Panc1 (cell line): ENCODE measurements around the gene WHAMM. TPM values are rescaled to one million over a fixed set of nuclear protein-coding genes. Genes with fewer than 3 reads are reported as not detected.

Experiments used
- ATAC-seq: fragments of 200-7000 bp; cut with Tn5 transposase; 2 replicates; pipeline ENCODE4 v1.9.1; 2020; ENCODE audit warnings: mild to moderate bottlenecking, moderate library complexity
- BruUV-seq: library from RNA; stranded (reverse); fragments of 400-500 nt; replicated peaks from 2 replicates; lab custom pipeline; 2021; lab: Mats Ljungman, UMichigan
- CTCF ChIA-PET: fragments of 300-600 bp; sonication (Branson Sonifier 250); formaldehyde crosslinking; loops from one replicate; lab custom pipeline; 2022; ENCODE audit warnings: antibody characterized with exemption; lab: Charles Lee
- POLR2A ChIA-PET: fragments of 300-600 bp; sonication (Branson Sonifier 250); formaldehyde crosslinking; loops from one replicate; lab custom pipeline; 2022; ENCODE audit warnings: antibody characterized with exemption; lab: Charles Lee
- DNase-seq: peaks from one replicate; pipeline ENCODE4 v3.0.0-alpha.2; 2010; ENCODE audit warnings: low read depth, low spot score
- H3K27ac ChIP-seq: 2 replicates; pipeline ENCODE4 v1.5.1; 2011; ENCODE audit warnings: mild to moderate bottlenecking, low read length, inconsistent platforms
- H3K27me3 ChIP-seq: fragments of 200-500 bp; sonication (Bioruptor generic); 2 replicates; pipeline ENCODE4 v1.6.0; 2014; ENCODE audit warnings: low read length, inconsistent platforms; ENCODE audit not compliant: control insufficient read depth, insufficient read depth
- H3K36me3 ChIP-seq: fragments of 200-500 bp; sonication (Bioruptor generic); 2 replicates; pipeline ENCODE4 v1.5.1; 2014; ENCODE audit warnings: inconsistent platforms, mild to moderate bottlenecking, low read length, moderate library complexity; ENCODE audit not compliant: control insufficient read depth, insufficient read depth
- H3K4me1 ChIP-seq: 2 replicates; pipeline ENCODE4 v1.5.1; 2011; ENCODE audit warnings: inconsistent platforms, mild to moderate bottlenecking, low read length, moderate library complexity; ENCODE audit not compliant: control insufficient read depth, insufficient read depth
- H3K4me3 ChIP-seq, 2 experiments: 2 replicates each; pipeline ENCODE4 v1.5.1; 2011 to 2012; ENCODE audit warnings: low read depth in 2 of 2, low read length in 2 of 2, mild to moderate bottlenecking in 2 of 2, inconsistent platforms in 1 of 2, moderate library complexity in 1 of 2
- H3K9me3 ChIP-seq: fragments of 200-500 bp; sonication (Bioruptor generic); 2 replicates; pipeline ENCODE4 v1.5.1; 2014; ENCODE audit warnings: low read depth, mild to moderate bottlenecking, inconsistent platforms, low read length, moderate library complexity; ENCODE audit not compliant: control insufficient read depth, insufficient read depth
- POLR2AphosphoS5 ChIP-seq: IDR thresholded peaks from 2 replicates; pipeline ENCODE4 v1.6.1; 2012; ENCODE audit warnings: mild to moderate bottlenecking, low read depth, low read length, moderate library complexity
- SIN3A ChIP-seq: IDR thresholded peaks from 2 replicates; pipeline ENCODE4 v1.6.1; 2012; ENCODE audit warnings: low read depth, mild to moderate bottlenecking, low read length, moderate library complexity, borderline replicate concordance; ENCODE audit not compliant: insufficient read depth
- TCF7L2 ChIP-seq: IDR thresholded peaks from 2 replicates; pipeline ENCODE4 v1.6.1; 2011; ENCODE audit warnings: mild to moderate bottlenecking, low read depth, low read length, inconsistent platforms
- in situ Hi-C: cut with HindIII; loops from 2 replicates; pipeline ENCODE4 v1.10.0; 2016; ENCODE audit warnings: low sequenced_read_pairs, low pct_unique_long_range_greater_than_20kb
- intact Hi-C: fragments of 100-400 bp; cut with micrococcal nuclease; formaldehyde crosslinking; loops from one replicate; pipeline ENCODE4 v1.10.0; 2022; ENCODE audit not compliant: unreplicated experiment
- total RNA-seq: library from RNA; stranded (reverse); gene quantifications from one replicate; pipeline ENCODE4 v1.2.1, GENCODE V29; 2021; ENCODE audit not compliant: unreplicated experiment
- TF ChIP-seq, protein P1 (sequence below), 2 experiments: IDR thresholded peaks; 2 replicates each; pipeline ENCODE4 v1.6.1; 2011 to 2012; ENCODE audit warnings: low read depth in 2 of 2, control low read depth in 1 of 2, low read length in 1 of 2, mild to moderate bottlenecking in 1 of 2, moderate library complexity in 1 of 2; ENCODE audit not compliant: insufficient read depth in 1 of 2
- TF ChIP-seq, protein P2 (sequence below): fragments of 450-650 bp; IDR thresholded peaks from 2 replicates; pipeline ENCODE4 v1.5.1; 2017; ENCODE audit warnings: mild to moderate bottlenecking

WHAMM gene
- total RNA-seq, 1 experiment from 2014 or later, result 8.8 TPM

DNA sequence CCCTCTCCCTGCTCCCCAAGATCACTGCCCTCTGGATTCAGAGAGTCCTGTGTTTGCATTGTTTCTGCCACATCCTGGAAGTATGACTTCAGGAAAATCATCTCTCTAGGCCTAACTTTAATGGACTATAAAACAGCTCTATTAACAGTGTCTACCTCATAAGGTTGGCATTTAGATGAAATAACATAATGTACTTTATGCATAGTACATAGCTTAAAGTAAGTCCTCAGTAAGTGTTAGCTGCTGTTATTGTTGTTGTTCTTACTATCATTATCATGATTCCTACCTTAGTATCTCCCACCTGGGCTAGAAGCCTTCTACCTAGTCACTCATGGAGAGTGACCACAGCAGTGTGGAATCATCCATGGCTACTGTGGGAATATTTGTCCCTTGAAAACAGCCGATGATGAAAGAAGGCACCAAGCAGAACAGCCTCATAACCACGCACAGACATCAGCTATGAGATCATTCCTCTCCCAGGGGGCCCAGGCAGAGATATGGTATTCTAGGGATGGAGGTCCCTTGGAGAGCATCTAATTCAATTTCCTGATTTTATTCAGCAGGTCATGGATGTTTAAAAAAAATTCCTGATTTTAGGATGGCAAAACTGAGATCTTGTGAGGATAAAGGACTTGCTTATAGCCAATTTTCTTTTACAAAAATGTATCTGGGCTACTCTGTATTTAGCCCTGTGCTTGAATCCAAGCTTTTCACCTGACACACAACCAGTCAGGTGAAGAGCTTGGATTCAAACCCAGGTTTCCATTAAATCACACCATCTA lies 5.4 kb upstream of the WHAMM start:
- BruUV-seq, result no TSS peak
- no peak for DNase-seq

DNA sequence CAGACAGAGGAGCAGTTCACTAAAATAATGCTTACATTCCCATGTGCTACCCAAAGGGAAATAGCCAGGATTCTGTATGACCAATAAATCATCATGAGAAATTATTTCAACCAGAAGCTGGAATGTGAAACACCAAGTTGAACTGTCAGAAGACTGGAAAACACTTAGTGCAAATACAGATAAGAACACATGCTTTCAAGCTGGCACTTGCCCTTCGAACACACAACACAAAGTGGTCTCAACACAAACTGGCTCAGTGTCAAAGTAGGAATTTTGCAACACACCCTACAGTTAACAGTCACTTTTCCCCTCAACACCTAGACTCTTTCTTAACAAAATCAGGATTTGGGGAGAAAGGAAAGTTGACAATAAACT lies 4.9 kb upstream of the WHAMM start:
- intact Hi-C loops (no loop called here), in situ Hi-C loops (no loop called here)
- ATAC-seq (no peak), DNase-seq (no peak)
- Histone ChIP-seq H3K27me3 (no peaks in the 10 kb centered on the region; the same call in 1 of the 2 replicates), H3K9me3 (no peaks in the 10 kb centered on the region), H3K4me3 (no peak overlapping the region), H3K4me1 (no peaks in the 10 kb centered on the region; the same call in 1 of the 2 replicates), H3K27ac (no peak overlapping the region), H3K36me3 (no peaks in the 10 kb centered on the region)
- BruUV-seq, result no TSS peak
- CTCF ChIA-PET, result no interaction called here
- TF ChIP-seq, protein P1, sequence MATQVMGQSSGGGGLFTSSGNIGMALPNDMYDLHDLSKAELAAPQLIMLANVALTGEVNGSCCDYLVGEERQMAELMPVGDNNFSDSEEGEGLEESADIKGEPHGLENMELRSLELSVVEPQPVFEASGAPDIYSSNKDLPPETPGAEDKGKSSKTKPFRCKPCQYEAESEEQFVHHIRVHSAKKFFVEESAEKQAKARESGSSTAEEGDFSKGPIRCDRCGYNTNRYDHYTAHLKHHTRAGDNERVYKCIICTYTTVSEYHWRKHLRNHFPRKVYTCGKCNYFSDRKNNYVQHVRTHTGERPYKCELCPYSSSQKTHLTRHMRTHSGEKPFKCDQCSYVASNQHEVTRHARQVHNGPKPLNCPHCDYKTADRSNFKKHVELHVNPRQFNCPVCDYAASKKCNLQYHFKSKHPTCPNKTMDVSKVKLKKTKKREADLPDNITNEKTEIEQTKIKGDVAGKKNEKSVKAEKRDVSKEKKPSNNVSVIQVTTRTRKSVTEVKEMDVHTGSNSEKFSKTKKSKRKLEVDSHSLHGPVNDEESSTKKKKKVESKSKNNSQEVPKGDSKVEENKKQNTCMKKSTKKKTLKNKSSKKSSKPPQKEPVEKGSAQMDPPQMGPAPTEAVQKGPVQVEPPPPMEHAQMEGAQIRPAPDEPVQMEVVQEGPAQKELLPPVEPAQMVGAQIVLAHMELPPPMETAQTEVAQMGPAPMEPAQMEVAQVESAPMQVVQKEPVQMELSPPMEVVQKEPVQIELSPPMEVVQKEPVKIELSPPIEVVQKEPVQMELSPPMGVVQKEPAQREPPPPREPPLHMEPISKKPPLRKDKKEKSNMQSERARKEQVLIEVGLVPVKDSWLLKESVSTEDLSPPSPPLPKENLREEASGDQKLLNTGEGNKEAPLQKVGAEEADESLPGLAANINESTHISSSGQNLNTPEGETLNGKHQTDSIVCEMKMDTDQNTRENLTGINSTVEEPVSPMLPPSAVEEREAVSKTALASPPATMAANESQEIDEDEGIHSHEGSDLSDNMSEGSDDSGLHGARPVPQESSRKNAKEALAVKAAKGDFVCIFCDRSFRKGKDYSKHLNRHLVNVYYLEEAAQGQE (IDR thresholded peaks at IDR 0.05; ENCODE audit: insufficient read depth in 1 of 2, low read depth in 2 of 2, low read length in 1 of 2), result no peak
- TF ChIP-seq POLR2AphosphoS5 (no peak), SIN3A (no peak), TCF7L2 (no peak)
- TF ChIP-seq, protein P2, sequence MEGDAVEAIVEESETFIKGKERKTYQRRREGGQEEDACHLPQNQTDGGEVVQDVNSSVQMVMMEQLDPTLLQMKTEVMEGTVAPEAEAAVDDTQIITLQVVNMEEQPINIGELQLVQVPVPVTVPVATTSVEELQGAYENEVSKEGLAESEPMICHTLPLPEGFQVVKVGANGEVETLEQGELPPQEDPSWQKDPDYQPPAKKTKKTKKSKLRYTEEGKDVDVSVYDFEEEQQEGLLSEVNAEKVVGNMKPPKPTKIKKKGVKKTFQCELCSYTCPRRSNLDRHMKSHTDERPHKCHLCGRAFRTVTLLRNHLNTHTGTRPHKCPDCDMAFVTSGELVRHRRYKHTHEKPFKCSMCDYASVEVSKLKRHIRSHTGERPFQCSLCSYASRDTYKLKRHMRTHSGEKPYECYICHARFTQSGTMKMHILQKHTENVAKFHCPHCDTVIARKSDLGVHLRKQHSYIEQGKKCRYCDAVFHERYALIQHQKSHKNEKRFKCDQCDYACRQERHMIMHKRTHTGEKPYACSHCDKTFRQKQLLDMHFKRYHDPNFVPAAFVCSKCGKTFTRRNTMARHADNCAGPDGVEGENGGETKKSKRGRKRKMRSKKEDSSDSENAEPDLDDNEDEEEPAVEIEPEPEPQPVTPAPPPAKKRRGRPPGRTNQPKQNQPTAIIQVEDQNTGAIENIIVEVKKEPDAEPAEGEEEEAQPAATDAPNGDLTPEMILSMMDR, result no peak
- POLR2A ChIA-PET, result no interaction called here

More for the DNA sequence above, 5.4 kb upstream of the WHAMM start:
- in situ Hi-C loops (no loop called here), intact Hi-C loops (no loop called here)
- Histone ChIP-seq H3K4me1 (no peaks in the 10 kb centered on the region; the same call in 1 of the 2 replicates), H3K27ac (no peak overlapping the region), H3K9me3 (no peaks in the 10 kb centered on the region), H3K27me3 (no peaks in the 10 kb centered on the region; the same call in 1 of the 2 replicates), H3K4me3 (no peak overlapping the region), H3K36me3 (no peaks in the 10 kb centered on the region)
- POLR2A ChIA-PET, result interaction anchor here (0.6 kb wide), 1 partner anchor 72 kb away, joined by 7 read pairs; no protein-coding TSS in a partner anchor
- no peak for ATAC-seq
- CTCF ChIA-PET, result no interaction called here
- no peak for TF ChIP-seq SIN3A
- TF ChIP-seq POLR2AphosphoS5, result no peak
- no peak for TF ChIP-seq TCF7L2
- TF ChIP-seq, protein P1 (IDR thresholded peaks at IDR 0.05; ENCODE audit: insufficient read depth in 1 of 2, low read depth in 2 of 2, low read length in 1 of 2), result no peak
- TF ChIP-seq, protein P2, result no peak
